Fibroblast of skin of right quadriceps (primary cell): ENCODE results near the gene ITPRIP.

ENCODE experiments used
- DNase-seq: peaks from one replicate; pipeline ENCODE4 v3.0.0-alpha.2; 2013

The ITPRIP gene

DNA sequence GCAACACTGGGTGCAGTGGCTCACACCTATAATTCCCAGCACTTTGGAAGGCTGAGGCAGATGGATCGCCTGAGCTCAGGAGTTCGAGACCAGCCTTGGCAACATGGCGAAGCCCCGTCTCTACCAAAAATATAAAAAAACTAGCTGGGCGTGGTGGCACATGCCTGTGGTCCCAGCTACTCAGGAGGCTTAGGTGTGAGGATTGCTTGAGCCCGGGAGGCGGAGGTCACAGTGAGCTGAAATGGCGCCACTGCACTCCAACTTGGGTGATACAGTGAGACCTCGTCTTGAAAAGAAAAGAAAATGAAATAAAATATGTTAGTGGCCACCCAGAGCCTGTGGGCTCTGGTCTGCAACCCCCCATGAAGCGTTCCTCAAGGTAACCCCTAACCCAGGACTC lies 13.3 kb downstream of the ITPRIP start:
- DNase-seq, result no peak

DNA sequence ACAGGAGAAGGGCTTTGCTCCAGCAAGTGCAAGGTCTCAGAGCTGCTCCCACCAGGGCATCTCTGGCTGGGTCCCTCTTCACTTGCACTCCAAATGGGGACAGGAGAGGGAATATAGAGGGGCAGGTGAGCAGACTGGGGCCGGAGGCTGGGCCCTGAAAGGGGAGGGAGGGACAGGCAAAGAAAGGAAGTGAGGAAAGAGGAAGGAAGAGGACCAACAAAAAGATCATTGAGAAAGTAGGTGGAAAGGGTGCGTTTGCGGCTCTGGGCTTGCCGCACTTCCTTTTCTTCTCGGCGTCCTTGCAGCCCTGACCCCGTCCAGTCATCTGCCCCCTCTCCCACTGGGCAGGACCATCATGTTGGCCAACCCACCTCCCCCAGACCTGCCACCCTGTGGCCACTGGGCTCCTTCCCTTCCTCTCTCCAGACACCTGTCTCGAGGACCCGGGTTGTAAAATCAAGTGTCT lies 14.0 kb downstream of the ITPRIP start:
- no peak for DNase-seq

DNA sequence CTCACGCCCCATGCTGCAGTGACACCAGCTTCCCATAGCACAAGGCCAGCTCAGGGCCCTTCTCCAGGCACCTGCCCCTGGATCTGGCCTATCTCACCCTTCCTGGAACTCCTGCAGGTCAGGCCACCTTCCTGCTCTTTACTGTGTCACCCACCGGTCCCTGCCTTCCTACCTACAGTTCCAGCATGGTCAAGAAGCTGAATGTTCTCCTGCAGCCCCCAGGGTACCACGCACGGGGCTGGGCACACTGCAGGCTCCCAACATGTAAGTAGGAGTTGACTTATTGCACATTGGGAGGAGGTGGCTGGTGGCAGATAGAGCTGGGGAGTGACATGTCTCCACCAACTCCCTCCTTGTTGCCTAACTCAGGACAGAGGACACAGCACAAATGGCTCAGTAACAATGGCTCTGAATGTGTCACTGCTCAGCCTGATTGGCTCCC lies 14.5 kb downstream of the ITPRIP start:
- DNase-seq, result no peak

DNA sequence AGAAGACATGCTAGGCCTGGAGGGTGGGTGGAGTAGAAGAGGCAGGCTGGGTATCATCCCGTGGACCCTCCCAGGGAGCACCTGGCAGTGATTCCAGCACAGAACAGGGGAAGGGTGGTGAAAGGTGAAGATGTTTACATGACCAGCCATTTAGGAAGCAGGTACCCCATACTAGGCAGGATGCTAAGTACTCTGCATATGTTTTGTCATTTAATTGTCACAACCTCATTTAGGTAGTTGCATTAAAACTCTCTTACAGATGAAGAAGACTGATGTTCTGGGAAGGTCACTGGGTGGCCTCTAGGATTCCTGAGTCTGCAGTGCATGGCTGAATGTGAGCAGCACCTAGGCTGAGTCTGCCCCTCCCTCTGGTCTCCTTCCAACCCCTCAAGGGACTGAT lies 15.2 kb downstream of the ITPRIP start:
- DNase-seq, result no peak

DNA sequence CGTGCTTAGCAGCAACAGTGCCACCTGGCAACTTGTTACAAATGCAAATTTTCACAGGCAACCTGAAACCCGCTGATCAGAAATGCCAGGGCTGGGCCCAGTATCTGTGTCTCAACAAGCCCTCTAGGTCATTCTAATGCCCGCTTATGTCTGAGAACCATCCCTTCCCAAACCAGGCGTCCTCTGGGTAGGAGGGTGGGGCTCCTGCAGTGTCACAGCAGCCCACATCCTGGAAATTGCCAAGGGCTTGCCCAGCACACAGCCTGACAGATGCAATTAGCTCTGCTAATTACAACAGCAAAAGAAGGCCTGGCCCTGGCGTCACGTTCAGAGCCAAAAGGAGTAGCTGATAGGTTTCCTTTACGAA lies 15.9 kb downstream of the ITPRIP start:
- no peak for DNase-seq

DNA sequence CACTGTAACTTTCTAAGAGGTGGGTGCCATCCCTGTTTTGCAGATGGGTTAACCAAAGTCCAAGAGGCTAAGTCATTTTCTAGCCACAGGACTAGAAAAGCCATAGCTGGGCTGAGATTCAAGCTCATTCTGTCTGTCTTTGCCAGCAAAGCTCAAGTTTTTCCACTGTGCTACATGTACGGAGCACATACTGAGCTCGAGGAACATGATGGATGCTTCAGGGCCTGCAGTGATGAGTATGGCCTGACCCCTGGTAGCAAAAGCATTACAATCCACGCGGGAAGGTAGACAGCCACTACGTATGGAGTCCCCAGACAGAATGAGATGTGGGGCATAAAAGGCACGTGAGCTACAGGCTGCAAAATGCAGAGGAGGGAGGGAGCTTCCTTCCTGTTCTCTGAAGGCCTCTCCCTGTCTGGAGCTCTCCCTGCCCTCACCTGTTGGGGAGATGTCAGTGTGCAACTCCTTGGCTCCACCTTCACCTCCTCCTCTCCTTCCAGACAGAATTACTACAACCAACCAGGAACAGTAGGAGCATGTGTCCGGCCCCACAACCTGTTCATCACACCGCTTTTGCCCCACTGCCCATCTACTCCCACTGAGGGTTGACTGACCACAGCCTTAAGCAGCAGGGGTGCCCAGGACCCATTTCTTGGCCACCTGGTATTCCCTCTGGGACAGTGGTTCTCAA lies 16.4 kb downstream of the ITPRIP start:
- DNase-seq, result no peak

DNA sequence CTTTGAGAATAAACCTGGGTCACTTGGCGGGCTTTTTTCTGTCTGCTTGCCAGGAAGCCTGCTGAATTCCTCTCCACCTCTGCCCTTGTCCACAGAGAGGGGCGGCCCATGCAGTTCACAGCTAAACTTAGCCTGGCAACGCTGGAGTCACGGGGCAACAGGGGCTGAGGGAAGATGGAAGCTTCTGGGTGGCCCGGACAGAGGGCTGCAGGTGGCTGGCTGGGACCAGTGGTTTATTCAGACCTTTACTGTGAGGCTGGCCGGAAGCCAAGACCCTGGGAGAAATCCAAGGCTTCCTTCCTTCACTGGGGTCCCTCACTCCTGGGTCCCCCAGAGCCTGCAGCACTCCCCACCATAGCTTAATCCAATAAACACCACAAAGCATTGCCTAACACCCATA lies 17.0 kb downstream of the ITPRIP start:
- no peak for DNase-seq

DNA sequence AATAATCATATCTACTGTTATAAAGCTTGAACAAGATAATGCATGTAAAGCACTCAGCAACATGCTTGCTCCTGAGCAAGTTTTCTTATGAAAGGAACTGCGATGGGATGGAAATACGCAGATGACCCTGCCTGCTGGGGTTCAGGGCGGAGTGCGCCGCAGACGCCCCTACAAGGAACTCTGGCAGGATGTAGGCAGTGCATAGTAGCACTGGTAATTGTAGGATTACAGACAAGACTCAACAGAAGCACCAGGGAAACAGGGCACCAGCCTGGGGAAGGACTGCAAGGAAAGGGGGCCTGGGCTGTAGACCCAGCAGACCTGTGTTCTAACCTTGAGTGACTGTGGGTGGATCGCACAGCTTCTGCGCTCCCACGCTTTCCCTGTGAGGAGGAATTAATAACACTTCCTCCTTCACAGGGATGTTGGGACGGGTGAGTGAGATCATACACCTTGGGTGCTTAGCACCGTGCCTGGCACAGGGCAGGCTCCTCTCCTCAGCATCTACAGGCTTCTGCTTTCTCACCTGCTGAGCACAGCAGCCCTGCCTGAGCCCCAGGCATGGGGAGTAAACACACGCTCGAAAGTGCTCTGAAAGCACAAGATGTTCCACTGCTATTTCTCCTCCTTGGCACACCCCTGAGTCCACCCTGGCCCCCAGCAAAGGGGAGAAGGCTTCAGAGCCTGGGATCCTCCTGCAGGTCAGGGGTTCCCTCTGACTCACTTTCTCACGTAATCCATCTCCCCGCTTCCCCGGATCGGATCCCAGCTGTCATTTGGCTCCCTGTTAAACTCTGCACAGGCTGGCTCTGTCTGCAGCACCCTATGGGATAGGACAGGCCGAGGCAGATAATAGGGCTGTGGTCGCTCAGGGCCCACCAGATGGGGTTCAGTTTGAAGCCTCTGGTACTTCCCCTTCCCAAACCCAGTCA lies 19.2 kb downstream of the ITPRIP start:
- DNase-seq, result no peak

DNA sequence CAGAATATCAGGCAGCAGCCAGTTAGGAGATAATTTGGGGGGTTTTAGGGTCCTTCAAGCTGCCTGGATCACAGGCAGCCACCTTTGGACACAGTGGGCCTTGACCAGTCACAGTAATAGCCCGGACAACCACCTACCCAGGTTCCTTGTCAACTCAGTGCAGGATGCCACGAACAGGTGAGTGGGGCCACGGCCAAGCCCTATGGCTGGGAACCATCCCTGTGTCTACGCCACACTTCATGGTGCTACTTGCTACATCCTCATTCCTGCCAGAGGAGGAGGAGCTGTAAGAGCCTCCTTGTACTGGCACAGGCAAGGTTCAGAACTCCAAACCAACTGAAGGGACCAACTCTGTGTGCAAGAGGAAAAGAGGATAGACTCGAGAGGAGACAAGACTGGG lies 19.9 kb downstream of the ITPRIP start:
- no peak for DNase-seq

DNA sequence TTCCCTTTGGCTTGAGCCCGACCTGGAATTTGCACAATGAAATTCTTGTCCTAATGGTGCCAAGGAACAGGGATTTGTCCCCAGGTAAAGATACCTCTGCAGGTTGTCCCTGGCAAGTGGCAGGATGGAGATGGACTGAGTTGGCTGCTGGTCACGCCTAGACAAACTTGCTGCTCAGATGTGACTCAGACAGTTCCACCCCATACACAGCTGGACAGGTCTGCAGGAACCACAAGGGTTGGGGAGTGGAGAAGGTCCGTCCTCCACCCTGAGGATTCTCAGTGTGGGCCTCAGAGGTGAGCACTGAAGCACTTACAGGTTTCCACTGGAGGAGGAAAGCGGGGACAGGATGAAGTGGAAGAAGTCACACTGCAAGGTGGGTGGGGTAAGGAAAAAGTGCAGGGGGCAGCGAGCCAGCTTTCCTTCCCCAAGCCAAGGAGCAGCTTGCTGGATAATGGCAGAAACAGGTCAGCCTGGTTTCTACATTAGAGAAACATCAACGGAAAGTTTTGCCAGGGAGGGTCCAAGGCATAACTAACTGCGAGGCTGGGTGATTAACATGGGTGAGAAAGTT lies 20.5 kb downstream of the ITPRIP start:
- no peak for DNase-seq

- DNase-seq, result peak; percentile 73
Measured at GRCh38 chr10:104317269-104317710, 21.0 kb downstream of the ITPRIP start.

GRCh38 chr10:104316321-104317099 lies 21.8 kb downstream of the ITPRIP start:
- no peak for DNase-seq

- no peak for DNase-seq
Measured at GRCh38 chr10:104315486-104315921, 22.8 kb downstream of the ITPRIP start.

- no peak for DNase-seq
Measured at GRCh38 chr10:104314591-104315485, 23.4 kb downstream of the ITPRIP start.

DNA sequence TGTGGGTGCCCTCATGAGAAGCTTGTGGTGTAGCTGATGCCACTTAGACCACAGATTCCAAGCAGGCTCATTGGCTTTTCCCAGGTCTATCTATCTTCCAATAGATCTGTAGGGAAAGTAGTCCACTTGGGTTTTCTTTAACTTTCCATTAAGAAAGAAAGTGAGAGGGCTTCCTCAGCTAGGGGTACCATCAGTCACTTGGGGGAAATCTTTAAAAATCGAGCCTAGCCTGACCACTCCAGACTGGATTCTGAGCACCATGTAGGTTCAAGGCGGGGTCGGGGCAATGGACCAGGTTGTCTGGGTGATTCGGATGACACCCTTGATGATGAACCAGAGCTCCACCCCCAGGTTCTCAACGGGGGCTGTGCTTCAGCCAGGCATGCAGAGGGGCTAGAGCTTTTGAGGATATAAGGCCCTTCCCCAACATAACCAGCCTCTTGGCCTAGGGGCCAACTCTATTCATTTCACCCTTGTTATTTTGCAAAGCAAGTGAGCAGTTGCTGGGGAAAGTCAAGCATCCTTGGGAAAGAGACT lies 27.0 kb downstream of the ITPRIP start:
- DNase-seq, result no peak

- peak; percentile 77 for DNase-seq
Measured at GRCh38 chr10:104309980-104310978, 28.0 kb downstream of the ITPRIP start.

- DNase-seq, result no peak
Measured at GRCh38 chr10:104308439-104308903, 29.8 kb downstream of the ITPRIP start.

DNA sequence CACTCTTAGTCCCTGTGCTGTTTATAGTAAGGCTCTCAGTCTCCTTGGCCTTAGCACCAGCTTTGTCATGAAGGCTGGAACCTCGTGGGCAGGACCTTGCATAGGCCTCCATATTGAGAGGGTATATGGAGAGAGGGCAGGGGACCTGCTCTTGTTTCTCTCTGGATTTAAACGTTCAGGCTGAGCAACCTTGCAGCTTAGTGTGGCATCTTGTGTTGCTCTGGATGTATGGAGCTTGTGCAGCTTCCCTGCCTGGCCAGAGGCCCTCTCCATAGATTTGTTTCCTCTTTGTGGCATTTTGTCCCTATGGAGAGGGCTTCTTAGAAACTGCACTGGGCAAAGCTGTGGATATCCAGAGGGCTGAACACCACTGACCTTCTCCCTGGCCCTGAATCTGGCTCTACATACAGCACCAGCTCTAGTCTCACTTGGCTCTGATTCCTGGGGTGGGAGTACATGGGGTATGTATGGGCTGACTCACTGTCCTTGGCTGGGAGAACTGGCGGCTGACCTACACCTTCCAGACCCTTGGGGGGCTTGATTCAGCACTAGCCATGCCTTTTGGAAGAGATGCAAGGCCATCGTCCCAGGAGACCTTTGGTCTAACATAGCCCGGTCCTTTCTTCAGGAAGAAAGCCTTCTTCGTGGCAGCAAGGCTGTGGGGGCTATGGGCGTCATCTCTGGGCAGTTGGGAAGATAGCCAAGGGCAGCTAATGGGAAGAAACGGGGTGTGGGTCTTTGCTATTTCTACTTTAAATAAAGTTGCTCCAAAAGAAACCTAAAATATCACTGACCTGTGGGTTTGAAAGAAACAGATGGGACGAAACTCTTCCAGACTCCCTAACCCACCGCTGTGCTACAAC lies 30.5 kb downstream of the ITPRIP start:
- DNase-seq, result peak; percentile 25

- no peak for DNase-seq
Measured at GRCh38 chr10:104306897-104307296, 31.4 kb downstream of the ITPRIP start.
